Ectodermal cell (in vitro differentiated cells): ENCODE data around the gene ABHD17A.

Source experiments
- H3K27ac ChIP-seq: 2 replicates; pipeline ENCODE4 v1.7.0; 2013; ENCODE audit warnings: mild to moderate bottlenecking, low read depth, low read length; ENCODE audit not compliant: insufficient read depth, poor library complexity, severe bottlenecking
- H3K27me3 ChIP-seq: 2 replicates; pipeline ENCODE4 v1.7.0; 2013; ENCODE audit warnings: mild to moderate bottlenecking, low read length; ENCODE audit not compliant: insufficient read depth, control insufficient read depth, poor library complexity, severe bottlenecking
- H3K36me3 ChIP-seq: one replicate; pipeline ENCODE4 v1.7.0; 2013; ENCODE audit warnings: low read length; ENCODE audit not compliant: control insufficient read depth, insufficient read depth
- H3K4me1 ChIP-seq: one replicate; pipeline ENCODE4 v1.7.0; 2013; ENCODE audit warnings: low read length; ENCODE audit not compliant: control insufficient read depth, insufficient read depth
- H3K4me3 ChIP-seq: 2 replicates; pipeline ENCODE4 v1.7.0; 2013; ENCODE audit warnings: low read depth, low read length, control low read depth; ENCODE audit not compliant: insufficient read depth
- H3K9me3 ChIP-seq: 2 replicates; pipeline ENCODE4 v1.7.0; 2013; ENCODE audit warnings: mild to moderate bottlenecking, low read length, moderate library complexity; ENCODE audit not compliant: control insufficient read depth
- WGBS, 2 experiments: methylation state at CpG; one replicate each; pipeline ENCODE4 v1.1.7; 2013; ENCODE audit warnings: missing lambda C conversion rate in 2 of 2; 5-methylcytosine and 5-hydroxymethylcytosine counted together

Gene ABHD17A

DNA sequence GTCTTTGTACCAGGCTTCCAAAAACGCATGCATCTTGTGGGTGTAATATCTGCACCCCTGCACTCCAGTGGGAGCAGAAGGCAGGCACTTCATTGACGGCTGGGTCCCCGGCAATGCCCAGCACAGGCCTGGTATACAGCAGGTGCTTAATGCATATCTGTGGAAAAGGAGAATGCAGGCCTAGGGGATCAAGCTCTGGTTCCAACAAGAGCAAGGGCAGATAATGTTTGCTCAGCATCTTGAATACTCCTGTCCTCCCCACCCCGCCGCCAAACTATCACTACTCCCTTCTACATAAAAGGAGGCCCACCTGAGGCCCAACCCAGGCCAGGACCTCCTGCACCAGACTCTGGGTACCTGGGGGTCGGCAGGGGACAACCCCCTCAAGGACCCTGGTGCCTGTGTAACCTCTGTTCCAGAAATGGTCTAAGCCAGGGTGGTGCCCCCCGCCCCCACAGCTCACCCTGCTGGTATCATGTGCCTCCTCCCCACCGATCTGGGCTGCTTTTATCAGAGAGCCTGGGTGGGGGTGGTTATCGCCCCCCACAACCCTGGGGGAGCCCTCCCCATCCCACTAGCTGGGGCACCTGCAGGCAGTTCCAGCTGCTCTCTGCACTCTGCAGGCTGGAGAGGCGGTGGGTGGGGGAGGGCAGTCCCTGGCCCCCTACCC is 26.7 kb downstream of the ABHD17A start:
- Histone ChIP-seq H3K27me3 (peaks cover 62% of the 10 kb centered on the region), H3K36me3 (no peaks in the 10 kb centered on the region), H3K4me1 (peaks cover 74% of the 10 kb centered on the region), H3K9me3 (no peaks in the 10 kb centered on the region), H3K27ac (no peak overlapping the region), H3K4me3 (no peak overlapping the region)
- WGBS, 2 experiments, result 80 to 82% methylated on average over 9 to 10 of the region's 10 CpGs

DNA sequence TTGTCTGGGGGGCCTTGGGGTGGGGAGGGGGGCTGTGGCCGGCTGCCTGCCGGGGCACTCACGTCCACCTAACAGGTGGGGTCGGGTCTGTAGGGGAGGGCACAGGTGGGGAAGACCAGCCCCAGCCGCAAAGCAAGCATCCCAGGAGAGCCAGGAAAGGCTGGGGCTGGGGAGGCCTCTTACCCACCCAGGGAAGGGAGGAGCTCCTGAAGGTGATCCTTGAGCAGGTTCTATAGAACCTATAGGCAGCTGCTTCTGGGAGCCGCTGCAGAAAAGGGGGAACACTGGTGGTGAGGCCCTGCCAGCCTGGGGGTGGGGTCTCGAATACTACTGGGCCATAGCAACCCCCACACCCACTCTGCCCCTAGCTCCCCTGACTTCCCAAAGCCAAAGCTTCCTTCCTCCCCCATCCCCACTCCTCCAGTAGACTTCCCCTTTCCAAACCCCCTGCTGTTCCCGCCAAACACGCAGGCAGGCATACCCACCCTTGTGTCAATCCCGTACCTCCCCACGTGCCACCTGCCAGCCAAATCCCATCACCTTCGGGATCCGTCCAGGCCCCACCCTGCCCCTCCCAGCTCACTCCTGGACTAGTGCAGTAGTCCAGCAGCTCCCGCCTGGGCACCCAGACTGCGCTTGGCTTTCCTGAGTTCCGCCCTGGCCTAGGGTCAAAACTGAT is 27.5 kb downstream of the ABHD17A start:
- WGBS, 2 experiments, result 60 to 61% methylated on average over 16 of the region's 16 CpGs
- Histone ChIP-seq H3K9me3 (no peaks in the 10 kb centered on the region), H3K36me3 (no peaks in the 10 kb centered on the region), H3K4me1 (peaks cover 74% of the 10 kb centered on the region), H3K27me3 (peaks cover 60% of the 10 kb centered on the region), H3K4me3 (no peak overlapping the region), H3K27ac (no peak overlapping the region)

DNA sequence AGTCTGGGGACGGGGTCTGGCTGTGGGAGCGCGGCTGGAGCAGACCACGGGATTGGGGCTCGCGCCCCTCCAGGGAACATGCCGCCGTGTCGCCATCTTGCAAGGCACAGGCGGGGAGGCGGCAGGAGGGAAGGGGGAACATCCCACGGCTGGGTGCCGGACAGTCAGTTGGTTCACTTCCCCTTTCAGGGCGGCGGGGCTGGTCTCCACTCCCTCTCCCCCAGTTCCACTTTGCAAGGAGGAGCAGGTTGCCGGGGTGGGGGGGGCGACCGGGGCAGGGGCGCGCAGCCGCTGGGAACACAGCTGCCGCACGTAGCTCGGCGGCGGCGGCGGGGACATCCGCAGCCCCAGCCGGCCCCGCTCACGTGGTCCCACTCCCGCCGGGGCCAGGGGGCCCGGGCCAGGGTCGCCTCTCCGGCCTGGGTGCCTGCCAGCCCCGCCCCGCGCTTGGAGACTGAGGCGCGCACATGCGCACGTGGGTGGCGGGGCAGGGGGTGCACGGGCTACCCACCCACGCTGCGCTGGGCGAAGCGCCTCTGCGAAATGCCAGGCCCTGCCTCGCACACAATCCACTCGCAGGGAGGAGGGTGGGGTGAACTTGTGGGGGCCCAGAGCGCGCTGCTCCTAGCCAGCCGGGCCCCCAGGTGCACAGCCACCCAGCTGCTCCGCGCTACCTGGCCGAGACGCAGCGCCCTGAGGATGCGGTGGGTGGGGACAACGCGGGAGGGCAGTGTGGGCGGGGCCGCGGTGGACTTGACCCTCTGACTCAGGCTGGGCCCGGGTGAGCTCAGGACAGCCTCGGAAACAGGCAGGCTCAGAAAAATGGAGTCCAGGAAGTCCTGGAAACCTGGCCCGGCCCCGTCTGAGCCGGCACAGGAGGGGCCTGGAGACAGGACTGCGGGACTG is 28.3 kb downstream of the ABHD17A start:
- WGBS, 2 experiments, result 24 to 25% methylated on average over 73 of the region's 73 CpGs
- Histone ChIP-seq H3K9me3 (no peaks in the 10 kb centered on the region), H3K4me1 (peaks cover 73% of the 10 kb centered on the region), H3K27ac (no peak overlapping the region), H3K4me3 (peak overlapping the region; percentile 26), H3K27me3 (peaks cover 51% of the 10 kb centered on the region), H3K36me3 (no peaks in the 10 kb centered on the region)

DNA sequence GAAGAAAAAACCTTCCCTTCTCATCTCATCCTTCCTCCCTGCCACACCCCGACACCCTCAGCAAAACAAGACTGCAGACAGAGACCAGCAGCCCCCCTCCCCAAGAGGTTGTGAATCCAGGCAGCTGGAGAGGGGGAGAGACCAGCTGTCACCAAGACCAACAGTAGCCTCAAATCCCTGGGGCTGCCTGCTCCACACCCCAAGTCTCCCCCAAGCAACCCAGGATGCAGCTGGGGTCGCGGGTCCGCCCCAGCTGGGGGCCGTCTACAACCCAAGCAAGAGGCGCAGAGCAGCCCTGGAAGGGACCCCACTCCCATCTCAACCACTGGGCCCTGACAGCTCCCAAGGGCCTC is 29.0 kb downstream of the ABHD17A start:
- H3K4me3 ChIP-seq, result peak overlapping the region; percentile 6
- H3K27ac ChIP-seq, result no peak overlapping the region
- no peaks in the 10 kb centered on the region for H3K36me3 ChIP-seq
- peaks cover 45% of the 10 kb centered on the region for H3K27me3 ChIP-seq
- H3K9me3 ChIP-seq, result no peaks in the 10 kb centered on the region
- 78 to 83% methylated on average over 6 of the region's 6 CpGs for WGBS, 2 experiments
- H3K4me1 ChIP-seq, result peaks cover 66% of the 10 kb centered on the region

DNA sequence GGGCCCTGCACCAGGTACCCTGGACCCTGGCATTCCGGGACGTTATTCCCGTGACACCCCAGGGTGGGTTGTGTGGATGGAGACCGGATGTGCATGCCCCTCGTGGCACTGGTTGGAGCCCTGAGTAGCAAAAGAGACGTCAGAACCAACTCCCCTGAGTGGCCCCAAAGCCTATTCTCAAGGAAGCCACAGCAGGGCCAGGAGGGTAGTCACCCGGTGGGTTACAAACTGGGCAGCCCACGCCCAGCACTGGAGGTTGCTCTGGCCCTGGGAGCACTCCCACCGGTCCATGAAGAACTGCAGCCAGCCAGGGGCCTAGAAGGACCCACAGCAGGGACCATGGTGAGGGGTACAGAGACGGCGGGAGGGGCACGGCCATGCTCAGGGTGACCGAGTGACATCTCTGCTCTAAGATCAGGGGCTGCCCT is 29.5 kb downstream of the ABHD17A start:
- 72 to 73% methylated on average over 13 of the region's 13 CpGs for WGBS, 2 experiments
- Histone ChIP-seq H3K27ac (peak overlapping the region; percentile 67), H3K4me1 (peaks cover 62% of the 10 kb centered on the region), H3K9me3 (no peaks in the 10 kb centered on the region), H3K4me3 (no peak overlapping the region), H3K27me3 (peaks cover 40% of the 10 kb centered on the region), H3K36me3 (no peaks in the 10 kb centered on the region)

DNA sequence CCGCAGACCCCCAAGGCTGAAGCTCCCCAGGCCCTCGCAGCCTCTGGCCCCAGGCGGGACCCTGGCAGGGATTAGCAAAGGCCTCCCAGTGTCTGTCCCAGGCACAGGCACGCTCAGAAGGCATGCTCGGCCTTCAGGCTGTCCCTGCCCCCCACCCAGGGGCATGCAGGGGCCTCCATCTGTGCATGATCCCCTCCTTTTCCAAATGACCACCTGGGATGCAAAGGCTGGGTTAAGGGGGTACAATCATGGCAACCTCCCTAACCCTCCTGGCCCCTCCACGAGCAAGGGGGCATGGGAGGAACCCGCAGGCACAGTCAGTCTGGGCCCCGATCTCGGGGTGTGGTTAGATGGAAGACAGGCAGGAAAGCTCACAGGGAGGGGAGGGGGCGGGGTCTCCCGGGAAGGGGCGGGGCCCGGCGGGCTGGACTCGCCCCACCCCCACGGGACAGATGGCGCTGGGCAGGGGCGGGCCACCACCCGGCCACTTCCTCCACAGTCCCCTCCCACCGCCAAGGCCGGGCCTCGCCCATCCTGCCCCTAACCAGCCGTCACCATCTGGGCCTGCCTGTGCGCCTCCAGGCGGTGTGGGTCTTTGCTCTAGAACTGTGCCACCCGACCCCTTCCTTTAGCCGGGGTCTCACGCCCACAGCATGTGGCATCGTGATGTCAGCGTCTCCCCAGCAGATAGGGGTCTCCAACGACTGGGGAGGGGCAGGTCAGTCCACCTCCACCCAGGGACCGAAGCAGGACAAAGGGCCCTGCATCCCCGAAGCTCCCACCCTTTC is 30.1 kb downstream of the ABHD17A start:
- Histone ChIP-seq H3K4me1 (peaks cover 55% of the 10 kb centered on the region), H3K27ac (peak overlapping the region; percentile 80), H3K27me3 (peaks cover 34% of the 10 kb centered on the region), H3K4me3 (peak overlapping the region; percentile 16), H3K36me3 (no peaks in the 10 kb centered on the region), H3K9me3 (no peaks in the 10 kb centered on the region)
- WGBS, 2 experiments, result 13 to 14% methylated on average over 33 of the region's 33 CpGs

DNA sequence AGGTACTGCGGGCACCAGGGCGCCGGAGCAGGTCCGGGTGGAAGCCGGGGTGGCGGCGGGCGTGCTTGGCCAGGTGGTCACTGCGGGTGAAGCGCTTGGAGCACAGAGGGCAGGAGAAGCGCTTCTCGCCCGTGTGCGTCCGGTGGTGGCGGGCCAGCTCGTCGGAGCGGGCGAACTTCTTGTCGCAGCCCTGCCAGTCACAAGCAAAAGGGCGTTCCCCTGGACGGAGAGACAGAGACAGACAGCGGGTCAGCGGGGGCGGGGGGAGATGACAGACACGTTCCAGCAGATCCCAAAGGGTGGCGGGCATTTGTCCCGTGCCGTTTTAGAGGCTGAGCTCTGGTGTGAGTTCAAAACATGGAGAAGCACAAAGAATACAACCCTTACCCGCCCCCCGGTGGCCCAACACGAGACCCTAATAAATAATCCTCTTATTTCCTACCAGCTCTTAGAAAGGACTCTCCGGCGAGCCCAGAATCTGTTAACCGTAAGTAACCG is 30.7 kb downstream of the ABHD17A start:
- peak overlapping the region; percentile 16 for H3K4me3 ChIP-seq
- no peaks in the 10 kb centered on the region for H3K9me3 ChIP-seq
- WGBS, 2 experiments, result 79 to 80% methylated on average over 37 of the region's 37 CpGs
- H3K4me1 ChIP-seq, result peaks cover 49% of the 10 kb centered on the region
- no peaks in the 10 kb centered on the region for H3K36me3 ChIP-seq
- peaks cover 28% of the 10 kb centered on the region for H3K27me3 ChIP-seq
- peak overlapping the region; percentile 80 for H3K27ac ChIP-seq

DNA sequence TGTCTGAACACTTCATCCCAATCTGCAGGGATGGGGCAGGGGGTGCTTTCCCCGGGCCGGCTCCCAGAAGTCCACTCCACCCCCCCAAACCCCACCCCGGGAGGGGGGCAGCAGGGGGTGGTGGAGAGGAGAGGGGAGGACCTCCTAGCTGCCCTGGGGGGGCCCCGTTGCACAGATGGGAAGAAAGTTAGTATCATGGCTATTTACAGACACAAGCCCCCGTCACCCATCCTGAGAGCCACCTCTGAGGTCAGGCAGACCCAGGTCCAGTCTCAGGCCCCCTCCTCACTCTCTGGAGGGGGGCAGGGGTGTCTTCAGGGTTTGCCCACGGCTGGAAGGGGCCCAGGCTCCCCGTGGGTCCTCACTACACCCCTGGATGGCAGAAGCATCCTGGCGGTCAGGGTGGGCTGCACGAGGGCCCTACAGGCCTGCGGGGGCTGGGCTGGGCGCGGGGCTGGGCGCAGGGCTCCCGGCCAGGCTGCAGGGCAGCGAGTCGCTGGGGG is 31.2 kb downstream of the ABHD17A start:
- no peaks in the 10 kb centered on the region for H3K36me3 ChIP-seq
- peaks cover 44% of the 10 kb centered on the region for H3K4me1 ChIP-seq
- H3K27ac ChIP-seq, result peak overlapping the region; percentile 80
- no peaks in the 10 kb centered on the region for H3K9me3 ChIP-seq
- 90 to 92% methylated on average over 13 to 16 of the region's 16 CpGs for WGBS, 2 experiments
- no peak overlapping the region for H3K4me3 ChIP-seq
- H3K27me3 ChIP-seq, result peaks cover 23% of the 10 kb centered on the region

DNA sequence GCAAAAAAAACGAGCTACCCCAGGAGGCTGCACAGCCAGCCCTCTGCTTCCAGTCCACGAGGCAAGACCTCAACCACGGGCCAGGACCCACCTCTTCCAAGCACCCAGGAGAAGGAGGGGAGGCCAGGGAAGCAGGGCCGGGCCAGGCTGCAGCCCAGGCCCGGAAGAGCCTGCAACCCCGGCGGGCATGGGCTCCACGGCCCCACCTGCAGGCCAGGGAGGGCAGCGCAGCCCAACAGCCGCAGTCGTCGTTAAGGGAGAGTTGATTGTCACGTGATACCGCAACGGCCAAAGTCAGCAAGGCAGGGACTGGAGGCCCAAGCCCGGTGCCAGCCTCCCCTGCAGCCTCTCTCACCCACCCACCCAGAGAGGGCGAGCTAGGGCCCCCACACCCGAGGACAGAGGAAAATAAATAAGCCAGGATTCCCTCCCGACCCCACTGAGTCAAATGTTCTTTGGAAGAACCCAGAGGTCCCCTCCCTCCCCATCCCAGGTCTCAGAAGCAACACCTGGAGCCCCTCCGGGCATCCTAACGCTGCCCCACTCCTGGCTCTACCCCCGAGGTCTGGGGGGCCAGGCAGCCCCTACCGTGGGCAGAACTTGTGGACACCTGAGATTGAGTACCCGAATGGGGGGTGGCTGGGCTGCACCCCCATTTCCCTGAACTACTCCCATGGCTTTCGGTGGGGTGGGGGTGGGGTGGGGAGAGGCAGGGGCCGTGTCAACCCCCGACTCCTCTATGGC is 31.8 kb downstream of the ABHD17A start:
- WGBS, 2 experiments, result 45 to 50% methylated on average over 24 to 27 of the region's 27 CpGs
- H3K4me1 ChIP-seq, result peaks cover 38% of the 10 kb centered on the region

More for the DNA sequence above, 31.8 kb downstream of the ABHD17A start:
- Histone ChIP-seq H3K27ac (no peak overlapping the region), H3K36me3 (no peaks in the 10 kb centered on the region), H3K27me3 (peaks cover 17% of the 10 kb centered on the region), H3K9me3 (no peaks in the 10 kb centered on the region), H3K4me3 (no peak overlapping the region)
